ENCODE measurements around the gene SEMA4A.
"Not testable (repeated sequence)": the region's sequence is repeated elsewhere in the genome, so short reads cannot be mapped to it uniquely, and the experiment has no call there.

Gene SEMA4A

GRCh38 chr1:156118177-156118868, 35.1 kb upstream of the SEMA4A start:
- Histone ChIP-seq H3K9ac (ENCODE audit: low read depth, low read length, poor library complexity, severe bottlenecking) (no peak overlapping the region), H3K79me2 (ENCODE audit: insufficient read depth, low read length) (no peaks in the 10 kb centered on the region), H3K36me3 (ENCODE audit: insufficient read depth, low read length) (no peaks in the 10 kb centered on the region), H3K27me3 (ENCODE audit: insufficient read depth, low read length, poor library complexity, severe bottlenecking) (no peaks in the 10 kb centered on the region), H2AFZ (ENCODE audit: low read length) (no peak overlapping the region), H3K9me2 (replicated peaks; ENCODE audit: low read depth, low read length) (no peaks in the 10 kb centered on the region), H4K20me1 (ENCODE audit: insufficient read depth, low read length, poor library complexity, severe bottlenecking) (no peaks in the 10 kb centered on the region), H3F3A (ENCODE audit: low read depth) (no peaks in the 10 kb centered on the region), H3K9me3 (ENCODE audit: insufficient read depth, low read depth, low read length) (no peaks in the 10 kb centered on the region), H3K4me2 (ENCODE audit: low read depth, low read length, poor library complexity, severe bottlenecking) (no peak overlapping the region), H3K4me1 (ENCODE audit: insufficient read depth, low read length, poor library complexity, severe bottlenecking) (peaks cover 12% of the 10 kb centered on the region), H3K4me3 (ENCODE audit: low read length, poor library complexity, severe bottlenecking) (no peak overlapping the region)
- TF ChIP-seq EZH2phosphoT487 (IDR thresholded peaks at IDR 0.05; ENCODE audit: borderline replicate concordance), result no peak
- TF ChIP-seq, protein P1, sequence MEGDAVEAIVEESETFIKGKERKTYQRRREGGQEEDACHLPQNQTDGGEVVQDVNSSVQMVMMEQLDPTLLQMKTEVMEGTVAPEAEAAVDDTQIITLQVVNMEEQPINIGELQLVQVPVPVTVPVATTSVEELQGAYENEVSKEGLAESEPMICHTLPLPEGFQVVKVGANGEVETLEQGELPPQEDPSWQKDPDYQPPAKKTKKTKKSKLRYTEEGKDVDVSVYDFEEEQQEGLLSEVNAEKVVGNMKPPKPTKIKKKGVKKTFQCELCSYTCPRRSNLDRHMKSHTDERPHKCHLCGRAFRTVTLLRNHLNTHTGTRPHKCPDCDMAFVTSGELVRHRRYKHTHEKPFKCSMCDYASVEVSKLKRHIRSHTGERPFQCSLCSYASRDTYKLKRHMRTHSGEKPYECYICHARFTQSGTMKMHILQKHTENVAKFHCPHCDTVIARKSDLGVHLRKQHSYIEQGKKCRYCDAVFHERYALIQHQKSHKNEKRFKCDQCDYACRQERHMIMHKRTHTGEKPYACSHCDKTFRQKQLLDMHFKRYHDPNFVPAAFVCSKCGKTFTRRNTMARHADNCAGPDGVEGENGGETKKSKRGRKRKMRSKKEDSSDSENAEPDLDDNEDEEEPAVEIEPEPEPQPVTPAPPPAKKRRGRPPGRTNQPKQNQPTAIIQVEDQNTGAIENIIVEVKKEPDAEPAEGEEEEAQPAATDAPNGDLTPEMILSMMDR (conservative IDR thresholded peaks at IDR 0.05; ENCODE audit: low read length), result no peak

DNA sequence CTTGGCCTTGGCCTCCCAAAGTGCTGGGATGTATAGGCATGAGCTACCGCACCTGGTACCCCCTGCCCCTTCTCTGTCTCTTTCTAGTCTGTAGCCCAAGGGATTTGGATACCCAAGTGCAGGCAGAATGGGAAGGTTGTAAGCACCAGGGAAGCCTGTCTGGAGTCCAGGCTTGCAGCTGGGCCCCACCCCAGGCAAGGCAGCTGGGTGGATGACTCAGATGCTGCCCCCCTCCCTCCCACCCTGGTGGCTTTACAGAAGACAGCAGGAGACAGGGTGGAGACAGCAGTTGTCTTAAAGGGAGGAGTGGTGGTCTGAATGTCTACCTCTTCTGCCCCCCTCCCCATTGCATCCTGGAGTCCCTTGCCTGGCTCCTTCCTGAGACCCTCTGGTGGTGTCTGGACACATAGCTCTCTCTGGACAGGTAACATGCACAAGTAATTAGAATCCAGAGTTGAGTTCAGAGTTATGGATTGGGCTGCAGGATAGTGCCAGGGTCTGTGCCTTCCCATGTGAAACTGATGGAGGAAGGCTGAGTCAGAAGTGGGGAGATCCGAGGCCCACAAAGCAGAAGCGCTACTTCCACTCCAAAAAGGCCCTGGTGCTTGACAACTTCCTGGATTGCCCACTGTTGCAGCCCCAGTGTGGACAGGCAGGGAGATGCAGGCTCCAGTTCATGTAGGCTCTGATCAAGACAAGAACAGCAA, 33.7 kb upstream of the SEMA4A start:
- TF ChIP-seq, protein P1 (conservative IDR thresholded peaks at IDR 0.05; ENCODE audit: low read length), result no peak
- TF ChIP-seq EZH2phosphoT487 (IDR thresholded peaks at IDR 0.05; ENCODE audit: borderline replicate concordance), result no peak
- peak overlapping the region; percentile 79; the same call in 1 of the 2 replicates for H2AFZ ChIP-seq (ENCODE audit: low read length)
- H3K27me3 ChIP-seq (ENCODE audit: insufficient read depth, low read length, poor library complexity, severe bottlenecking), result no peaks in the 10 kb centered on the region
- no peaks in the 10 kb centered on the region for H4K20me1 ChIP-seq (ENCODE audit: insufficient read depth, low read length, poor library complexity, severe bottlenecking)
- H3K9ac ChIP-seq (ENCODE audit: low read depth, low read length, poor library complexity, severe bottlenecking), result no peak overlapping the region
- H3K36me3 ChIP-seq (ENCODE audit: insufficient read depth, low read length), result no peaks in the 10 kb centered on the region
- no peaks in the 10 kb centered on the region for H3F3A ChIP-seq (ENCODE audit: low read depth)
- no peaks in the 10 kb centered on the region for H3K9me2 ChIP-seq (replicated peaks; ENCODE audit: low read depth, low read length)
- H3K4me2 ChIP-seq (ENCODE audit: low read depth, low read length, poor library complexity, severe bottlenecking), result no peak overlapping the region
- H3K79me2 ChIP-seq (ENCODE audit: insufficient read depth, low read length), result no peaks in the 10 kb centered on the region
- H3K9me3 ChIP-seq (ENCODE audit: insufficient read depth, low read depth, low read length), result no peaks in the 10 kb centered on the region
- H3K4me1 ChIP-seq (ENCODE audit: insufficient read depth, low read length, poor library complexity, severe bottlenecking), result peaks cover 12% of the 10 kb centered on the region
- no peak overlapping the region for H3K4me3 ChIP-seq (ENCODE audit: low read length, poor library complexity, severe bottlenecking)

DNA sequence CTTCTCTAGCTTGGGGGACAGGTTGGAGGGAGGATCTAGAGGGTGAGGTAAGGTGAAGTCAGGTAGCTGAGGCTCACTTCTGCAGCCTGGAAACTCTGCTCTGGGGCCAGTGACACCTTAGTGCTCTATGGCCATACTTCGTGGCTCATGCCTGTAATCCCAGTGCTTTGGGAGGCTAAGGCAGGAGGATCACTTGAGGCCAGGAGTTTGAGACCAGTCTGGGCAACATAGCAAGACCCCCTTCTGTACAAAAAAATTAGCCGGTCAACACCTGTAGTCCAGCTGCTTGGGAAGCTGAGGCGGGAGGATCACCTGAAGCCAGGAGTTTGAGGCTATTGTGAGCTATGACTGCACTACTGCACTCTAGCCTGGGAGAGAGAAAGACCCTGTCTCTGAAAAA, 33.1 kb upstream of the SEMA4A start:
- H3K36me3 ChIP-seq (ENCODE audit: insufficient read depth, low read length), result no peaks in the 10 kb centered on the region
- no peak overlapping the region for H3K4me2 ChIP-seq (ENCODE audit: low read depth, low read length, poor library complexity, severe bottlenecking)
- no peak for TF ChIP-seq EZH2phosphoT487 (IDR thresholded peaks at IDR 0.05; ENCODE audit: borderline replicate concordance)
- TF ChIP-seq, protein P1 (conservative IDR thresholded peaks at IDR 0.05; ENCODE audit: low read length), result no peak
- H3K4me1 ChIP-seq (ENCODE audit: insufficient read depth, low read length, poor library complexity, severe bottlenecking), result peaks cover 17% of the 10 kb centered on the region
- H3K9me3 ChIP-seq (ENCODE audit: insufficient read depth, low read depth, low read length), result no peaks in the 10 kb centered on the region
- H3F3A ChIP-seq (ENCODE audit: low read depth), result no peaks in the 10 kb centered on the region
- no peaks in the 10 kb centered on the region for H3K27me3 ChIP-seq (ENCODE audit: insufficient read depth, low read length, poor library complexity, severe bottlenecking)
- no peak overlapping the region for H3K4me3 ChIP-seq (ENCODE audit: low read length, poor library complexity, severe bottlenecking)
- no peaks in the 10 kb centered on the region for H3K9me2 ChIP-seq (replicated peaks; ENCODE audit: low read depth, low read length)
- no peaks in the 10 kb centered on the region for H4K20me1 ChIP-seq (ENCODE audit: insufficient read depth, low read length, poor library complexity, severe bottlenecking)
- H2AFZ ChIP-seq (ENCODE audit: low read length), result peak overlapping the region; percentile 79; the same call in 1 of the 2 replicates
- no peak overlapping the region for H3K9ac ChIP-seq (ENCODE audit: low read depth, low read length, poor library complexity, severe bottlenecking)
- H3K79me2 ChIP-seq (ENCODE audit: insufficient read depth, low read length), result no peaks in the 10 kb centered on the region

DNA sequence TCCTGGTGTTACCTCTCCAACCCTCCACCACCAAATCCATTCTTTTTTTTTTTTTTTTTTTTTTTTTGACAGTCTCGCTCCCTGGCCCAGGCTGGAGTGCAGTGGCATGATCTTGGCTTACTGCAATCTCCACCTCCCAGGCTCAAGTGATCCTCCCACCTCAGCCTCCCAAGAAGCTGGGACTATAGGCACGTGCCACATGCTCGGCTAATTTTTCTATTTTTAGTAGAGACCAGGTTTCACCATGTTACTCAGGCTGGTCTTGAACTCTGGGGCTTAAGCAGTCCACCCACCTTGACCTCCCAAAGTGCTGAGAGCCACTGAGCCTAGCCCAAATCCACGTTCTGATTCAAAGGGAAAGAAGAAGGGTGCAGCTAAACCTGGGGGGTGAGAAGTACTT, 32.4 kb upstream of the SEMA4A start:
- peaks cover 17% of the 10 kb centered on the region for H3K4me1 ChIP-seq (ENCODE audit: insufficient read depth, low read length, poor library complexity, severe bottlenecking)
- not testable (repeated sequence) for H3F3A ChIP-seq (ENCODE audit: low read depth); H3K9me3 ChIP-seq (ENCODE audit: insufficient read depth, low read depth, low read length); H3K9me2 ChIP-seq (replicated peaks; ENCODE audit: low read depth, low read length); H3K36me3 ChIP-seq (ENCODE audit: insufficient read depth, low read length); H3K4me2 ChIP-seq (ENCODE audit: low read depth, low read length, poor library complexity, severe bottlenecking); H3K79me2 ChIP-seq (ENCODE audit: insufficient read depth, low read length); H2AFZ ChIP-seq (ENCODE audit: low read length); H3K27me3 ChIP-seq (ENCODE audit: insufficient read depth, low read length, poor library complexity, severe bottlenecking); H3K4me3 ChIP-seq (ENCODE audit: low read length, poor library complexity, severe bottlenecking); H4K20me1 ChIP-seq (ENCODE audit: insufficient read depth, low read length, poor library complexity, severe bottlenecking); H3K9ac ChIP-seq (ENCODE audit: low read depth, low read length, poor library complexity, severe bottlenecking)

All from Loucy (cell line).